ENCODE data around the gene MELK.

MELK gene

DNA sequence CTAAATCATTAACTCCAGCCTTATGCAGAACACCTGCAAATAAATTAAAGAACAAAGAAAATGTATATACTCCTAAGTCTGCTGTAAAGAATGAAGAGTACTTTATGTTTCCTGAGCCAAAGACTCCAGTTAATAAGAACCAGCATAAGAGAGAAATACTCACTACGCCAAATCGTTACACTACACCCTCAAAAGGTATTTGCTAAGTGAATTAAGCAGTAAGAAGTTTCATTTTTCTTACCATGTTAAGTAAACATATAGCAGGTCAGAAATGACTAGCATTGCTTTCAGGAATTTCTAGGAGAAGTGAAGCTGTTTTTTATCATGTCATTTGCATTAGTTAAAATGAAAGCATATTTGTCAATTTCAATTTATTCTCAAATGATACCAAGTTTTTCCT lies 92.7 kb downstream of the MELK start:
- TF ChIP-seq, protein P1, sequence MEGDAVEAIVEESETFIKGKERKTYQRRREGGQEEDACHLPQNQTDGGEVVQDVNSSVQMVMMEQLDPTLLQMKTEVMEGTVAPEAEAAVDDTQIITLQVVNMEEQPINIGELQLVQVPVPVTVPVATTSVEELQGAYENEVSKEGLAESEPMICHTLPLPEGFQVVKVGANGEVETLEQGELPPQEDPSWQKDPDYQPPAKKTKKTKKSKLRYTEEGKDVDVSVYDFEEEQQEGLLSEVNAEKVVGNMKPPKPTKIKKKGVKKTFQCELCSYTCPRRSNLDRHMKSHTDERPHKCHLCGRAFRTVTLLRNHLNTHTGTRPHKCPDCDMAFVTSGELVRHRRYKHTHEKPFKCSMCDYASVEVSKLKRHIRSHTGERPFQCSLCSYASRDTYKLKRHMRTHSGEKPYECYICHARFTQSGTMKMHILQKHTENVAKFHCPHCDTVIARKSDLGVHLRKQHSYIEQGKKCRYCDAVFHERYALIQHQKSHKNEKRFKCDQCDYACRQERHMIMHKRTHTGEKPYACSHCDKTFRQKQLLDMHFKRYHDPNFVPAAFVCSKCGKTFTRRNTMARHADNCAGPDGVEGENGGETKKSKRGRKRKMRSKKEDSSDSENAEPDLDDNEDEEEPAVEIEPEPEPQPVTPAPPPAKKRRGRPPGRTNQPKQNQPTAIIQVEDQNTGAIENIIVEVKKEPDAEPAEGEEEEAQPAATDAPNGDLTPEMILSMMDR (IDR thresholded peaks at IDR 0.05; ENCODE audit: low read depth, low read length, missing control alignments), result no peak
- no peak overlapping the region for H3K4me3 ChIP-seq (ENCODE audit: low read depth, low read length)
- no peak for DNase-seq (ENCODE audit: low read depth)

- H3K4me3 ChIP-seq (ENCODE audit: low read depth, low read length), result no peak overlapping the region
- DNase-seq (ENCODE audit: low read depth), result no peak
- TF ChIP-seq, protein P1 (IDR thresholded peaks at IDR 0.05; ENCODE audit: low read depth, low read length, missing control alignments), result no peak
Observed at GRCh38 chr9:36665921-36666431, 93.3 kb downstream of the MELK start.

DNA sequence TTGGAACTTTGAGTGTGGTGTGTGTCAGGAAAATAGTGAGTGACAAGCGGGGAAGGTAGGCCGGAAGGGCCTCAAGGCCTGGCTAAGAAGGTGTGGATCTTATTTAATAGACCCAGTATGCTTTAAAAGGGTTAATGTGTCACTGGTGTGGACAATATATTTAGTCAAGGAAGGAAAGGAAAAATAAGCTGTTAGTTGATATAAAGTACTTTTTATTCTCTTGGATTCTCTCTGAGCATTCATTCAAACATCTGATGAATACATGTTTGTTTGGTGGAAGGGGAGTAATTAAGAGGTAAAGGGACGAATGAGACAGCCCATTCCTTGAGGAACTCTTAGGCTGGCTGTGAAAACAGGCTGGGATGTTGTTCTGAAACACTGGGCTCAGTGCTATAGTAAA lies 98.9 kb downstream of the MELK start:
- no peak for DNase-seq (ENCODE audit: low read depth)
- no peak overlapping the region for H3K4me3 ChIP-seq (ENCODE audit: low read depth, low read length)
- TF ChIP-seq, protein P1 (IDR thresholded peaks at IDR 0.05; ENCODE audit: low read depth, low read length, missing control alignments), result no peak

DNA sequence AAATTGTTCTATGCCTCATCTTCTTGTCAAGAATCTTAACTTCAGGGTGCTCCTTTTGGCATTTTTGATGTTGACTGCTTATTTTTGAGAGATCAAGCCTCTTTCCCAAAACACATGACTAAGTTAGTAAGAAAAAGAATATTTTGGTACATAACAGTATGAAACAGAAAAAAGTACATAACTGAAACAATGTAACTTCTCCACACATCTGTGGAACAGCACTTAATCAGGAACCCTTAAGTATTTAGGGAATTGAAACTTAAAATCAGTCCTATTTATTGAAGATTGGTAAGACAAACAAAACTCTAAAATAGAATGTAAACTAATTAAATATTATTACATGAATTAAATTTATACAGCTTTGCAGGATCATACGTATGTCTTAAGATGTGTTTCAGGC lies 103.4 kb downstream of the MELK start:
- TF ChIP-seq, protein P1 (IDR thresholded peaks at IDR 0.05; ENCODE audit: low read depth, low read length, missing control alignments), result no peak
- DNase-seq (ENCODE audit: low read depth), result no peak
- H3K4me3 ChIP-seq (ENCODE audit: low read depth, low read length), result no peak overlapping the region

DNA sequence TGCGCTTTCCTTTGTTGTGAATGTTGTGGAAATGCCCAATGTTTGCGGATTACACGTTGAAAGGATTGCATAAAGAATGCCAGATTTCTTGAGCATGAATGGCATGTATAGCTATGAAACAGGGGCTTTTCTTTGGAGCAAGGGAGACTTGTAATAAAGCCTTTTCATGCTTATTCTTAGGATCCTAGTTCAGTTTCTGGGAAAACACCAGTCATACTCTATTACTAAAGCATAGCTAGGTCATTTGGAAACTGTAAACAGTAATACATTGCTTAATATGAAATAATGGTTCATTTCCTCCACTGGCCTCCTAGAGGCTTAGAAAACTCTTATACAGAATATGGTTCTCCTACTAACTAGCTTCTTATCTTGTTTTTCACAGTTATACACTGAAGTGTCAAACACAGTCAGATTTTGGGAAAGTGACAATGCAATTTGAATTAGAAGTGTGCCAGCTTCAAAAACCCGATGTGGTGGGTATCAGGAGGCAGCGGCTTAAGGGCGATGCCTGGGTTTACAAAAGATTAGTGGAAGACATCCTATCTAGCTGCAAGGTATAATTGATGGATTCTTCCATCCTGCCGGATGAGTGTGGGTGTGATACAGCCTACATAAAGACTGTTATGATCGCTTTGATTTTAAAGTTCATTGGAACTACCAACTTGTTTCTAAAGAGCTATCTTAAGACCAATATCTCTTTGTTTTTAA lies 104.2 kb downstream of the MELK start:
- no peak overlapping the region for H3K4me3 ChIP-seq (ENCODE audit: low read depth, low read length)
- TF ChIP-seq, protein P1 (IDR thresholded peaks at IDR 0.05; ENCODE audit: low read depth, low read length, missing control alignments), result no peak
- DNase-seq (ENCODE audit: low read depth), result no peak

DNA sequence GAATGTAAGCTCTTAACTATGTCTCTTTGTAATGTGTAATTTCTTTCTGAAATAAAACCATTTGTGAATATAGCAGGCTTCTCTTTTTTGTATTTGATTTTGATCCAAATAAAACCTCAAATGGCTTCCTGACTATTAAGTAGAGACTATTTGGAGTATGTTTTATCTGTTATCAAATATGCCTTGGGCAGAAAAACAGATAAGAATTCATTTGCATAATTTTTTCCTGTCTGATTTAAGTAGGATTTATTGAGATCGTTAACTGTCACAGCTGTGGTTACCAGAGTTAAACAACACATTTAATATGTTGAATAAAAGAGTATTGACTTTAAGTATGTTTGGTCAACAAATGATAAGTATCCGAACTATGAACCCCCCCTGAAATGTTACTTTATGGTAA lies 104.9 kb downstream of the MELK start:
- TF ChIP-seq, protein P1 (IDR thresholded peaks at IDR 0.05; ENCODE audit: low read depth, low read length, missing control alignments), result no peak
- no peak overlapping the region for H3K4me3 ChIP-seq (ENCODE audit: low read depth, low read length)
- no peak for DNase-seq (ENCODE audit: low read depth)

DNA sequence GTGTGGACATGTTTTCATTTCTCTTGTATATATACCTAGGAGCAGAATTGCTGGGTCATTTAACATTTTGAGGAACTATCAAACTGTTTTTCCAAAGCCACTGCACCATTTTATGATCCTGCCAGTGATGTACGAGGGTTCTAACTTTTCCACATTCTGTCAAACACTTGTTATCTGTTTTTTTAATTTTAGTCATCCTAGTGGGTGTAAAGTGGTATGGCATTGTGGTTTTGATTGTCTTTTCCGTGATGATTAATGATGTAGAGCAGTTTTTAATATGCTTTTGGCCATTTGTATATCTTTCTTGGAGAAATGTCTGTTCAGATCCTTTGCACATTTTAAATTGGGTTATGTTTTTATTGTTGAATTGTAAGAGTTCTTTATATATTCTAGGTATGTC lies 107.0 kb downstream of the MELK start:
- TF ChIP-seq, protein P1 (IDR thresholded peaks at IDR 0.05; ENCODE audit: low read depth, low read length, missing control alignments), result no peak
- H3K4me3 ChIP-seq (ENCODE audit: low read depth, low read length), result no peak overlapping the region
- no peak for DNase-seq (ENCODE audit: low read depth)

All from GM12864 (cell line).